ENCODE data around the gene GCC1. TPM values are rescaled to one million over a fixed set of nuclear protein-coding genes. Genes with fewer than 3 reads are reported as not detected.

GCC1 gene
- total and polyA plus RNA-seq, 8 donors, result 11.1 to 16.9 (median 13.1) TPM

GRCh38 chr7:127598318-127598717, 12.9 kb upstream of the GCC1 start:
- DNase-seq (no peak), ATAC-seq (no peak)
- H3K36me3 ChIP-seq, result no peaks in the 10 kb centered on the region

GRCh38 chr7:127595737-127596136, 10.3 kb upstream of the GCC1 start:
- ATAC-seq, result no peak
- H3K4me3 ChIP-seq, result no peak overlapping the region
- intact Hi-C loops (cut with DNase I), result no loop called here
- H3K36me3 ChIP-seq, result peaks cover 0 to 18% of the 10 kb centered on the region in 2 donors
- H3K27me3 ChIP-seq, result no peaks in the 10 kb centered on the region
- no peak for DNase-seq
- H3K4me1 ChIP-seq, result peaks cover 0 to 8% of the 10 kb centered on the region in 2 donors
- H3K27ac ChIP-seq, result no peak overlapping the region
- no peak for TF ChIP-seq CTCF (IDR thresholded peaks at IDR 0.05)
- no peaks in the 10 kb centered on the region for H3K9me3 ChIP-seq

More at GRCh38 chr7:127598318-127598717, 12.9 kb upstream of the GCC1 start:
- H3K9me3 ChIP-seq, result no peaks in the 10 kb centered on the region
- H3K4me1 ChIP-seq, result peaks cover 0 to 8% of the 10 kb centered on the region in 2 donors
- intact Hi-C loops (cut with DNase I), result no loop called here
- TF ChIP-seq CTCF (IDR thresholded peaks at IDR 0.05), result no peak
- no peak overlapping the region for H3K4me3 ChIP-seq
- H3K27me3 ChIP-seq, result no peaks in the 10 kb centered on the region
- H3K27ac ChIP-seq, result no peak overlapping the region

- TF ChIP-seq CTCF (IDR thresholded peaks at IDR 0.05), result no peak
- Histone ChIP-seq H3K9me3 (no peaks in the 10 kb centered on the region), H3K4me3 (no peak overlapping the region), H3K27me3 (no peaks in the 10 kb centered on the region), H3K4me1 (peaks cover 2 to 18% of the 10 kb centered on the region in 2 donors), H3K27ac (peak overlapping the region in 1 of 2 donors; percentile 25), H3K36me3 (peaks cover 0 to 27% of the 10 kb centered on the region in 2 donors)
- ATAC-seq (peak; percentile 41), DNase-seq (no peak)
- intact Hi-C loops (cut with DNase I), result no loop called here
Observed at GRCh38 chr7:127594490-127594889, 9.1 kb upstream of the GCC1 start.

GRCh38 chr7:127592550-127592949, 7.2 kb upstream of the GCC1 start:
- Histone ChIP-seq H3K27me3 (no peaks in the 10 kb centered on the region), H3K27ac (no peak overlapping the region), H3K9me3 (no peaks in the 10 kb centered on the region), H3K36me3 (peaks cover 0 to 27% of the 10 kb centered on the region in 2 donors), H3K4me3 (no peak overlapping the region), H3K4me1 (peaks cover 8 to 30% of the 10 kb centered on the region in 2 donors)
- intact Hi-C loops (cut with DNase I), result no loop called here
- TF ChIP-seq CTCF (IDR thresholded peaks at IDR 0.05), result no peak
- DNase-seq (no peak), ATAC-seq (no peak)

- TF ChIP-seq CTCF (IDR thresholded peaks at IDR 0.05), result no peak
- no peak overlapping the region for H3K4me3 ChIP-seq
- H3K36me3 ChIP-seq, result peaks cover 0 to 27% of the 10 kb centered on the region in 2 donors
- peaks cover 8 to 32% of the 10 kb centered on the region in 2 donors for H3K4me1 ChIP-seq
- ATAC-seq (no peak), DNase-seq (no peak)
- H3K9me3 ChIP-seq, result no peaks in the 10 kb centered on the region
- no peaks in the 10 kb centered on the region for H3K27me3 ChIP-seq
- H3K27ac ChIP-seq, result no peak overlapping the region
- intact Hi-C loops (cut with DNase I), result no loop called here
Observed at GRCh38 chr7:127591591-127591990, 6.2 kb upstream of the GCC1 start.
